NCI-H2107 treated with DMSO at 0.1 percent for 48 hours (cell line): Measurements from ENCODE around the gene EN2.
A peak's percentile ranks its signal among the peaks of the same experiment; 100 is the strongest.

ENCODE experiments used
- DNase-seq: peaks from one replicate; lab custom pipeline; 2025; ENCODE audit not compliant: unreplicated experiment; lab: John Stamatoyannopoulos, UW

The EN2 gene

GRCh38 chr7:155484483-155485399 lies 26.8 kb downstream of the EN2 start:
- no peak for DNase-seq

- DNase-seq, result no peak
Measured at GRCh38 chr7:155486783-155487508, 29.0 kb downstream of the EN2 start.

- DNase-seq, result peak; percentile 62
Measured at GRCh38 chr7:155487509-155488482, 29.9 kb downstream of the EN2 start.

GRCh38 chr7:155488483-155489127 lies 30.7 kb downstream of the EN2 start:
- DNase-seq, result no peak

DNA sequence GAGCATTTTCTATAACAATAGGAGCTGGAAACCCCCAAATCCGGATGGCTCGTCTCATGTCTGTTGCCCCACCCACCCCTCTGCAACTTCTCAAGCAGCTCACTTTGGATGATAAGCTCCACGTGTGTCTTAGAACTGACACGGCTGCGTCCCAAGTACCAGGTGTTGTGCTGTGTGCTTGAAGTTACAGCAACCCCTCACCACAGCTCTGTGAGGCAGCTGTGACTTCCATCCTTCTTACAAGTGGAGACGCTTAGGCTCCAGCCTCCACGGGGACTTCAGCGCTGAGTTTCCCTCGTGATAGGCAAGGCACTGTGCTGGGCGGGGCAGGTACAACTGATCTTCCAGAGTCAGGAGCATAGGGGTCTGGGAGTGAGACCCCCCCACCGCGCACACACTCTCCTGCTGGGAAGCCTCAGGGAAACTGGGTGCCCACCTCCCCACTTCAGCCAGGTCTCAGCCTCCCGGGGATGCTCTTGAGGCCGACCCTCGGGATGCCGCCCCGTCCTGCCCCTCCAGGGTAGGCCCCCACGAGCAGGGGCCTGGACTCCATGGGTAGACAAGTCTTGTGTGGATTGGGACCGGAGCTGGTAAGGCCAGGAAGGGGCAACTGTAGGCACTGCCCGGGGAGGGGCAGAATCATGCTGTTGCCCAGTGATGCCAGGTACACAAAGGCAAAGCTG lies 31.4 kb downstream of the EN2 start:
- no peak for DNase-seq

DNA sequence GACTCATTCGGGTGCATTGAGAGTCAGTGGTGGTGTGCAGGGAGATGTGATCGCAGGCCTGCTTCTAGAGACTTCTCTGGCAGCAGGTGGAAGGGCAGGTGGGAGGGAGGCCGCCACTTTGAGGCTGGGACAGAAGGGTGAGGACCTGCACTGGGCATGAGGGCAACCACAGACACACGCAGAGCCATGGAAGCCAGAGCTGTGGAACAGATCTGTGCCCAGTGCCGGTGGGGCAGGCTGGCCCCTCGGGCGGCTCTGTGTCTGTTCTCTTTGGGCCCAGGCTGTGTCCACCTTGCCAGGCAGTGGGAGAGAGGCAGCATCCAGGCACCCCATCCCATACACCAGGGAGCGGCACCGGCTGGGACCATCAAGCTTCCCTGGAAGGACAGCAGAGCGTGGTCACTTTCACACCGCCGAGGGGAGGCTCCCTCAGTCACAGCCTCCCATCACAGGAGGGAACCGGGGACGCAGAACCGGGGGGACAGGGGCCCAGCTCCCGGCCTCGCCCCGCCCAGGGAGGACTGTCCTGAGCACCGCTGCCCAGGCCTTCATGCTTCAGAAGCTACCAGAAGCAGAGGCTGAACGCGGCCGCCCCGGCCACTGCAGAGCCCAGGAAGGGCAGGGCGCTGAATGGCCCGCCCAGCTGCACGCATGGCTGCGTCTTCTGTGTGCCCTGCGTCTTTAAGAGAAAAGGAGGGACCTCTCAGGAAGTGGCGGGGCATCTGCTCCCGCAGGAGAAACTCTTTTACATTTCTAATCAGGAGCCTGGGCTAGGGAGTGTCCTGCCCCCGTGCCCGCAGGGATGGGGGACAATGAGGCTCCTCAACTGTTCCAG lies 32.1 kb downstream of the EN2 start:
- no peak for DNase-seq

GRCh38 chr7:155490697-155491628 lies 33.0 kb downstream of the EN2 start:
- DNase-seq, result no peak

DNA sequence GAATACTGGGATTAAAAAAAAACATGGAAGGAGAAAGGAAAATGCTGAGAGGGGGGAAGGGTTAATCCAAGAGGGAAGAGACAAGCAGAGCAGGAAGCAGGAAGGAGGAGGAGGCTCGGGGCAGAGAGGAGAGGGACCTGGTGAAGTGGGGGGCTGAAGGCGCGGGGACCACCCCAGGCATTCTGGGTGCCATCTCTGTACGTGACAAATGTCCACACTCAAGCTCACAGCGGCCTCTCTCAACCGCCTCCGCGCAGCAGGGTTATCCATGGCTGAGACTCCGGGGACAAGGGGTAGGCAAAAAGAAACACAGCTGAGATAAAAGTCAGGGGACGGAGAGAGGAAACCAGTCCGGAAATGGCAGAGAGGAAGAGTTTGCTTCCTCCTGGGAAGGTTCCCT lies 33.9 kb downstream of the EN2 start:
- no peak for DNase-seq

- no peak for DNase-seq
Measured at GRCh38 chr7:155493744-155494538, 36.0 kb downstream of the EN2 start.

GRCh38 chr7:155494551-155494950 lies 36.6 kb downstream of the EN2 start:
- no peak for DNase-seq

DNA sequence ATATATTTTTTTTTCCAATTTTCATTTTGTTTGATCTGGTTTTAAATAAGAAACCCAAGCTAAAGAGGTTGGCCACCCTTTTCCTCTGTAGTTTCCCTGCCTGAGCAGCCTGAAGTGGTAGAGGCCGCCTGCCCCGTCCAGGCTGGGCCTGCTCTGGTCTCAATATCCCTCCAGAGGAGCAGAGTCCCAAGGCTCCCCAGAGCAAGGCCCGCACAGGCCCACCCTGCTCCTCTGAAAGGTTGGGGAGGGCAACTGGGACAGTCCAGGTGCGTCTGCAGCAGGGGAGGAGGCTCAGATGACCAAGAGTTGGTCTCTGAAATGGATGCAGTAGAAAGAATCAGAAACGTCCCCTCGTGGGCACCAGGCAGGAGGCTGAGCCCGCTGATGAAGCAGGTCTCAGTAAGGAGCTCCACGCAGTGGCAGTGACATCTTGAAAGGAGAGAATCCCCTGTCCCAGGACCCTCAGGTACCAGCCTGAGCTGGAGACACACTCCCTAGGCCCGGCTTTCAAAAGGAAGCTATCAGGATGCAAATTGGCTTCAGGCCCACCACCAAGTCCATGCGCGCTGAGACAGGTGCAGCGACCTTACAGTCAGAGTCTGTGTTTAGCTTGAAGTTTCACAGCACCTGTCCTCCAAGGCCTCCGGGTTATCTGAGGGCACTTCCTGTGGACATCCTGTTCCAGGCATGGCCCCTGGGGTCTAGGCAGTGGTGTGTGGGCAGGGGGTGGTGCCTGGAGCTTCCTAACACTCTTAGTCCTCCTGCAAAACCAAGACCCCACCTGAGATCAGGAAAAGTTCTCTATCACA lies 37.7 kb downstream of the EN2 start:
- no peak for DNase-seq

DNA sequence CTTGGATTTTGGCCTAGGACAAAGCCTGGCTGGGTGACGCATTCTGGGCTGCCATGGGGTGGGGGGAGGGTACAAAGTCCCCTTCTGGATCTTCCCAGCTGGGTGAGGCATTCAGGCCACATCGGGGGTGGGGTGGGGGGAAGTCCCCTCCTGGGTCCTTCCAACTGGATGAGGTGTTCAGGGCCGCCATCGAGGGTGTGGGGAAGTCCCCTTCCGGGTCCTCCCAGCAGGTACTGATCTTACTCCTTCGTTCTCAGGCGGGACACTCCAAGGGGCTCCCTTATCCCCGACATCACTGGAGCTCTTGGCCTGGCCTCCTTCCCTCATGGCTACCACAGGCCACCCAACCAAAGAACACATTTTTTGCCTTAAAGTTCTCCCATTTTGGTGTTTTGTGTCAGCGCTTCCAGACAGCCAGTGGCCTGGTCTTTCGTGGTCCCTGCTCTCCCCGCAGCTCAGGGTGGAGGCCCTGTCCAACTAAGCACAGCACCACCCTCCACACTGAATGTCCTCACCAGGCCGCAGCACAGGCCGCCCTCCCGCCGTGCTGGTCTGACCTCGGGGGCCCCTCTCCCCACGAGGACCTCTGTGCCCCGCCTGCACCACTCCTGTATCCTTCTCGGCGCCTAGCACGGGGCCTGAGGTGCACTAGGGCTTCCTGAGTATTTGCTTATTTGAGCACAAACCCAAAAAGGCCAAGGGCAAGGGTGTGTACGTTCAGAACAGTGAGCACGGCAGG lies 38.5 kb downstream of the EN2 start:
- DNase-seq, result no peak

DNA sequence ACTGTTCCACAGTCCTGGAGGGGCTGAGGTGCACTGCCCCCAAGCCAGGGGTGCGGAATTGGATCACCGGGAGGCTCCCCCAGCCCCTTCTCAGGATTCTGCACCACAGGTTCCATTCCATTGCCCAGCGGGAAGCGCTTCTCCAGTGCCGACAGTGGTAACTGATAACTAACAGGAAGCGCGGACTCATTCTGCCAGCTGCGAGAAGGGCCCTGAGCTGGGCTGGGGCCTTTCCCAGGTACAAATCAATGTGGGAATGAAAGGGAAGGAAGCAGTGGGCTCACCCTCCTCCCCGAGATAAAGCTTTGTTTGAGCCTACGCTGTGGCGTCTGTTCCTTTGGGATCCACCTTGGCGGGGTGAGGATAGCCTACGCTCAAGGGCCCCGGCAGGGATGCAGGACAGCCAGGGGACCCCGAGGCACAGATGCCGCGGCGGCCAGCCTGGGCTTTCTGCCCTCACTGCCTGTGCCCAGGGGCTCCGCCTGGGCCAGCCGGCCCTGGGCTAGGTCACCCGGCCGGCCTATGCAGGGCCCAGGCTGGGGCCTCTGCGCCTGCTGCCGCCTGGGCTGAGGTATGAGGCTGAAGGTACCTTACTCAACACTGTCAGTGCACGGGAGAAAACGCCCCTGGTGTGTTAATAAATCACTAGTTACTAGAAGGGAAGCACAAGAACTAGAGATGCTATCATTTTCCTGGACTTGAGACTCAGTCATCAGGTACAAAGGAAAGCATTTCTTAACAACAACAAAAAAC lies 39.4 kb downstream of the EN2 start:
- DNase-seq, result no peak

GRCh38 chr7:155505422-155505793 lies 47.5 kb downstream of the EN2 start:
- no peak for DNase-seq

DNA sequence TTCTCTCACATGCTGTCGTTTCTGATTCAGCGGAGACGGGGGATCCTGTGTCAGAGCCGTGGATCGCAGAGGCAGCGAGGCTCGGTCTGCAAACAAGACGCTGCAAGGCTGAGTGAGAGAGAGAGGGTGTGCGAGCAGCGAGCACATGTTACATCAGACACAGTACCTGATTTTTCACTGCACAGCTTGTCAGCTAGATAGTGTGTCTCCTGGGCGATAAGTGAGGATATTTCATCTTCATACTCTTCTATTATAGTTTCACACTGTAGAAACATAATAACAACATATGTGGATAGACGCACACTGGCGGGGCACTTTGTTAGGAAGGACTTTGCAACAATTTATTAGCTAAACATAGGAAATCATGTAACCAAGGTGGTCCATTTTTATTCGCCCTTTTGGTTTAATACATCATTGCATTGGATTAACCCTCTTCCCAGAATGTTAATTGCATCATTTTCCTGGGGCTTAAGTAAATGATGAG lies 49.0 kb downstream of the EN2 start:
- no peak for DNase-seq
